CD14-positive monocyte (primary cell): Measurements from ENCODE around the gene SH2D1A. TPM values are rescaled to one million over a fixed set of nuclear protein-coding genes. Genes with fewer than 3 reads are reported as not detected.
"Not testable (repeated sequence)": the region's sequence is repeated elsewhere in the genome, so short reads cannot be mapped to it uniquely, and the experiment has no call there.

Experiments used
- DNase-seq, 3 donors: peaks; one replicate each; pipeline ENCODE4 v3.0.0-alpha.2; 2011 to 2022
- H2AFZ ChIP-seq: 2 replicates; pipeline ENCODE4 v1.6.0; 2012; ENCODE audit warnings: mild to moderate bottlenecking, low read depth, low read length, inconsistent platforms; ENCODE audit not compliant: insufficient read depth, poor library complexity, severe bottlenecking
- H3K27ac ChIP-seq, 2 donors: 1 replicate in 1 of 2; 2 replicates in 1 of 2; pipeline ENCODE4 v1.5.1; 2012 to 2013; ENCODE audit warnings: low read length in 2 of 2, control low read depth in 1 of 2, inconsistent platforms in 1 of 2, low read depth in 1 of 2, mild to moderate bottlenecking in 1 of 2
- H3K27me3 ChIP-seq, 2 donors: one replicate each; pipeline versions ENCODE4 v1.6.0 to v1.6.1; 2011 to 2013; ENCODE audit warnings: low read length in 2 of 2; ENCODE audit not compliant: control insufficient read depth in 2 of 2, insufficient read depth in 2 of 2
- H3K36me3 ChIP-seq, 2 donors: replicated peaks in 1 of 2; 1 replicate in 1 of 2; 2 replicates in 1 of 2; pipeline versions ENCODE4 v1.5.1 to v1.6.1; 2012 to 2013; ENCODE audit warnings: low read length in 2 of 2, control low read depth in 1 of 2, inconsistent platforms in 1 of 2, mild to moderate bottlenecking in 1 of 2; ENCODE audit not compliant: insufficient read depth in 2 of 2, control insufficient read depth in 1 of 2
- H3K4me1 ChIP-seq, 2 donors: 1 replicate in 1 of 2; 2 replicates in 1 of 2; pipeline versions ENCODE4 v1.5.1 to v1.6.1; 2012 to 2013; ENCODE audit warnings: low read length in 2 of 2, control low read depth in 1 of 2, inconsistent platforms in 1 of 2, mild to moderate bottlenecking in 1 of 2, moderate library complexity in 1 of 2; ENCODE audit not compliant: insufficient read depth in 2 of 2, control insufficient read depth in 1 of 2
- H3K4me2 ChIP-seq: replicated peaks from 2 replicates; pipeline ENCODE3; 2012; ENCODE audit warnings: low read length, moderate library complexity, mild to moderate bottlenecking; ENCODE audit not compliant: poor library complexity, severe bottlenecking; ENCODE audit errors: extremely low read depth
- H3K4me3 ChIP-seq, 3 experiments: fragments of 200-600 bp in 1 of 3; sonication (generic) in 1 of 3; replicated peaks in 1 of 3; 1 replicate in 2 of 3; 2 replicates in 1 of 3; pipeline ENCODE4 v1.5.1; 2011 to 2013; ENCODE audit warnings: low read length in 3 of 3, mild to moderate bottlenecking in 3 of 3, control low read depth in 2 of 3, low read depth in 2 of 3, inconsistent platforms in 1 of 3, moderate library complexity in 1 of 3
- H3K79me2 ChIP-seq: 2 replicates; pipeline ENCODE4 v1.6.0; 2012; ENCODE audit warnings: mild to moderate bottlenecking, control low read depth, inconsistent platforms, low read length, moderate library complexity; ENCODE audit not compliant: insufficient read depth
- H3K9ac ChIP-seq: 2 replicates; pipeline ENCODE4 v1.6.0; 2017; ENCODE audit warnings: low read length, mild to moderate bottlenecking; ENCODE audit not compliant: insufficient read depth, poor library complexity, severe bottlenecking
- H3K9me3 ChIP-seq, 2 donors: replicated peaks in 1 of 2; 1 replicate in 1 of 2; 2 replicates in 1 of 2; pipeline versions ENCODE4 v1.5.1 to v1.6.1; 2012 to 2013; ENCODE audit warnings: low read length in 2 of 2, control low read depth in 1 of 2; ENCODE audit not compliant: control insufficient read depth in 1 of 2, insufficient read depth in 1 of 2
- H4K20me1 ChIP-seq: 2 replicates; pipeline ENCODE4 v1.6.0; 2012; ENCODE audit warnings: mild to moderate bottlenecking, low read length, control low read depth, moderate library complexity; ENCODE audit not compliant: insufficient read depth
- H3K27ac Mint-ChIP-seq, 7 donors: one replicate each; pipeline ENCODE4 v1.8.0; 2020; ENCODE audit warnings: mild to moderate bottlenecking in 7 of 7, mixed read lengths in 7 of 7, moderate library complexity in 6 of 7, inconsistent platforms in 2 of 7
- H3K27me3 Mint-ChIP-seq, 3 donors: one replicate each; pipeline ENCODE4 v1.8.0; 2021 to 2022; ENCODE audit warnings: low read depth in 3 of 3, mild to moderate bottlenecking in 3 of 3, mixed read lengths in 3 of 3, moderate library complexity in 3 of 3, inconsistent platforms in 1 of 3
- H3K36me3 Mint-ChIP-seq, 2 donors: one replicate each; pipeline ENCODE4 v1.8.0; 2020; ENCODE audit warnings: mixed read lengths in 2 of 2, inconsistent platforms in 1 of 2, mild to moderate bottlenecking in 1 of 2
- H3K4me1 Mint-ChIP-seq: one replicate; pipeline ENCODE4 v1.8.0; 2020; ENCODE audit warnings: mild to moderate bottlenecking, mixed read lengths
- H3K4me3 Mint-ChIP-seq, 2 donors: one replicate each; pipeline ENCODE4 v1.8.0; 2020; ENCODE audit warnings: mild to moderate bottlenecking in 2 of 2, mixed read lengths in 2 of 2, moderate library complexity in 1 of 2
- H3K9me3 Mint-ChIP-seq, 7 donors: one replicate each; pipeline ENCODE4 v1.8.0; 2020 to 2022; ENCODE audit warnings: mixed read lengths in 7 of 7, mild to moderate bottlenecking in 6 of 7, moderate library complexity in 6 of 7, inconsistent platforms in 2 of 7
- WGBS: methylation state at CpG from one replicate; pipeline ENCODE4 v1.1.5; 2013; ENCODE audit warnings: missing lambda C conversion rate; ENCODE audit not compliant: insufficient coverage; 5-methylcytosine and 5-hydroxymethylcytosine counted together
- intact Hi-C, 2 donors: fragments of 100-400 bp; cut with micrococcal nuclease; formaldehyde crosslinking; loops; one replicate each; pipeline versions ENCODE4 v1.15.0 to v1.15.1; 2023
- polyA minus RNA-seq: library from RNA; depleted of rRNA, polyadenylated mRNA; stranded (reverse); fragments of >200 nt; gene quantifications from 2 replicates; pipeline ENCODE4 v1.2.3, GENCODE V29; 2012
- polyA plus RNA-seq, 3 donors: library from polyadenylated mRNA; depleted of rRNA in 1 of 3; unstranded in 2 of 3; stranded (reverse) in 1 of 3; fragments of 300-500 nt in 2 of 3; fragments of >200 nt in 1 of 3; fragmentation: Illumina TruSeq in 2 of 3; gene quantifications; 1 replicate in 2 of 3; 2 replicates in 1 of 3; pipeline ENCODE4 v1.2.3, GENCODE V29; 2012 to 2021
- total RNA-seq, 12 experiments: library from RNA in 1 of 12; stranded (reverse) in 1 of 12; fragments of 120-200 nt in 1 of 12; gene quantifications; one replicate each; pipeline ENCODE4 v1.2.4 and lab custom pipeline; 2013 to 2026; ENCODE audit warnings: mixed read lengths in 6 of 12, inconsistent platforms in 1 of 12
- TF ChIP-seq, protein P1 (sequence below): fragments of 200-600 bp; IDR thresholded peaks from one replicate; pipeline ENCODE4 v1.8.0; 2022; ENCODE audit warnings: antibody characterized with exemption, mild to moderate bottlenecking

The SH2D1A gene
- total RNA-seq (2013): 0.06 TPM
- polyA plus RNA-seq (under 1 TPM in 1 of 3 donors, not detected in 2; 0.24 TPM), polyA minus RNA-seq (not detected in 2 replicates), total RNA-seq (lab: John Stamatoyannopoulos, UW) (0 to 1.2 (median 0) reads per million in 11 experiments)

DNA sequence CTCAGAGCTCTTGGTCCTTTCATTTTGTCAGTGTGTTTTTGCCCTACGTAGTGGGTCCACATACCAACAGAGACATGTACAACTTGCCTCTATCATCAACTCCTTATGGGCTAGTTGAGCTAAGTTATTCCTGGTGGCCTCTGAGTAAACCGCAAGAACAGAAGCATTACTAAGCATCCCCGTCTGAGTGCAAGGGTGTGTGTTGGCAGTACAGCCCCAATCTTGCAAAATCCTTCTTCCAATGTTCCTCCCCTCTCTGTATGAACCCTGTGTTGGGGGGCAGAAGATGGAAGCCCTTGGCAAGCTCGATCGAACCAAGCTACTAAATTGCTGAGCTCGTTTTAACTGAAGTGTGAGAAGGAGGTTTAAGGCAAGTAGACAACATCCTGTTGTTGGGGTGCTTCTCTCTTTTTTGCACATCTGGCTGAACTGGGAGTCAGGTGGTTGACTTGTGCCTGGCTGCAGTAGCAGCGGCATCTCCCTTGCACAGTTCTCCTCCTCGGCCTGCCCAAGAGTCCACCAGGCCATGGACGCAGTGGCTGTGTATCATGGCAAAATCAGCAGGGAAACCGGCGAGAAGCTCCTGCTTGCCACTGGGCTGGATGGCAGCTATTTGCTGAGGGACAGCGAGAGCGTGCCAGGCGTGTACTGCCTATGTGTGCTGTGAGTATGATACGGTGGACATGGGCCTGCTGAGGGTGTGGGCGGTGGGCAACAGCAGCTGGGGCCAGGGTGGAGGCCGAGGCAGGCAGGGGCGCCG is at the start of gene SH2D1A:
Gene SH2D1A, plus strand, starts transcription at position 447 of the 760 bp plus-strand sequence. Its CDS starts 80 bp downstream, at position 527.
- no peak for DNase-seq
- peaks cover 5% of the 10 kb centered on the region for H3K4me1 Mint-ChIP-seq
- 96% methylated on average over 8 of the region's 19 CpGs for WGBS
- H3K9ac ChIP-seq: no peak within 1 kb of the TSS
- H3K9me3 ChIP-seq: no peaks in the 10 kb centered on the region
- peak within 1 kb of the TSS in 2 of 7 donors; percentile 21 to 41 for H3K27ac Mint-ChIP-seq
- no peak within 1 kb of the TSS for H3K27ac ChIP-seq
- H2AFZ ChIP-seq: no peak within 1 kb of the TSS
- peak within 1 kb of the TSS in 1 of 2 donors; percentile 49 for H3K4me3 Mint-ChIP-seq
- H3K27me3 Mint-ChIP-seq: peaks cover 0 to 3% (median 1%) of the 10 kb centered on the region in 3 donors
- no peak within 1 kb of the TSS for H3K4me2 ChIP-seq
- H4K20me1 ChIP-seq: no peaks in the 10 kb centered on the region
- no peaks in the 10 kb centered on the region for H3K27me3 ChIP-seq
- intact Hi-C loops: no loop called here
- H3K9me3 Mint-ChIP-seq: peaks cover 0 to 2% (median 0%) of the 10 kb centered on the region in 7 donors
- H3K36me3 Mint-ChIP-seq: no peaks in the 10 kb centered on the region
- no peaks in the 10 kb centered on the region for H3K79me2 ChIP-seq
- no peaks in the 10 kb centered on the region for H3K4me1 ChIP-seq
- H3K36me3 ChIP-seq: no peaks in the 10 kb centered on the region
- H3K4me3 ChIP-seq: no peak within 1 kb of the TSS
- TF ChIP-seq, protein P1, sequence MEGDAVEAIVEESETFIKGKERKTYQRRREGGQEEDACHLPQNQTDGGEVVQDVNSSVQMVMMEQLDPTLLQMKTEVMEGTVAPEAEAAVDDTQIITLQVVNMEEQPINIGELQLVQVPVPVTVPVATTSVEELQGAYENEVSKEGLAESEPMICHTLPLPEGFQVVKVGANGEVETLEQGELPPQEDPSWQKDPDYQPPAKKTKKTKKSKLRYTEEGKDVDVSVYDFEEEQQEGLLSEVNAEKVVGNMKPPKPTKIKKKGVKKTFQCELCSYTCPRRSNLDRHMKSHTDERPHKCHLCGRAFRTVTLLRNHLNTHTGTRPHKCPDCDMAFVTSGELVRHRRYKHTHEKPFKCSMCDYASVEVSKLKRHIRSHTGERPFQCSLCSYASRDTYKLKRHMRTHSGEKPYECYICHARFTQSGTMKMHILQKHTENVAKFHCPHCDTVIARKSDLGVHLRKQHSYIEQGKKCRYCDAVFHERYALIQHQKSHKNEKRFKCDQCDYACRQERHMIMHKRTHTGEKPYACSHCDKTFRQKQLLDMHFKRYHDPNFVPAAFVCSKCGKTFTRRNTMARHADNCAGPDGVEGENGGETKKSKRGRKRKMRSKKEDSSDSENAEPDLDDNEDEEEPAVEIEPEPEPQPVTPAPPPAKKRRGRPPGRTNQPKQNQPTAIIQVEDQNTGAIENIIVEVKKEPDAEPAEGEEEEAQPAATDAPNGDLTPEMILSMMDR: no peak

DNA sequence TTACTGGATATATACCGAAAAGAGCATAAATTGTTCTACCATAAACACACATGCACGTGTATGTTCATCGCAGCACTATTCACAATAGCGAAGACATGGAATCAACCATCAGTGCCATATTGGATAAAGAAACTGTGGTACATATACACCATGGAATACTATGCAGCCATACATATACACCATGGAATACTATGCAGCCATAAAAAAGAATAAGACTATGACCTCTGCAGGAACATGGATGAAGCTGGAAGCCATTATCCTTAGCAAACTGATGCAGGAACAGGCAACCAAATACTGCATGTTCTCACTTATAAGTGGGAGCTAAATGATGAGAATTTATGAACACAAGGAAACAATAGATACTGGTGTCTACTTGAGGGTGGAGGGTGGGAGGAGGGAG is 47.0 kb upstream of the SH2D1A start:
- not testable (repeated sequence) for H3K36me3 ChIP-seq

More for the DNA sequence above, 47.0 kb upstream of the SH2D1A start:
- H3K9me3 ChIP-seq, H3K79me2 ChIP-seq, H3K9me3 Mint-ChIP-seq, H3K4me3 Mint-ChIP-seq, H2AFZ ChIP-seq, H3K36me3 Mint-ChIP-seq, H3K4me1 Mint-ChIP-seq, intact Hi-C loops, H3K27me3 ChIP-seq, H3K27me3 Mint-ChIP-seq, H3K4me2 ChIP-seq, H3K4me3 ChIP-seq, DNase-seq, H3K27ac Mint-ChIP-seq, H3K4me1 ChIP-seq, H4K20me1 ChIP-seq, H3K9ac ChIP-seq, H3K27ac ChIP-seq: not testable (repeated sequence)
- no CpG with 5 or more reads among the region's 4 CpGs for WGBS
